Endothelial cell (in vitro differentiated cells): Measurements from ENCODE around the gene NELL1. TPM values are rescaled to one million over a fixed set of nuclear protein-coding genes. Genes with fewer than 3 reads are reported as not detected.

Source experiments
- DNase-seq: peaks from one replicate; pipeline ENCODE4 v3.0.0; 2021; ENCODE audit warnings: low spot score
- H3K27ac Mint-ChIP-seq: one replicate; pipeline ENCODE4 v1.8.0; 2021; ENCODE audit warnings: mixed read lengths, inconsistent platforms; ENCODE audit not compliant: unreplicated experiment
- H3K27me3 Mint-ChIP-seq: one replicate; pipeline ENCODE4 v1.8.0; 2021; ENCODE audit warnings: mild to moderate bottlenecking, moderate library complexity, mixed read lengths, inconsistent platforms; ENCODE audit not compliant: unreplicated experiment
- H3K36me3 Mint-ChIP-seq: one replicate; pipeline ENCODE4 v1.8.0; 2021; ENCODE audit warnings: mild to moderate bottlenecking, low read depth, mixed read lengths, inconsistent platforms; ENCODE audit not compliant: unreplicated experiment
- H3K4me1 Mint-ChIP-seq: one replicate; pipeline ENCODE4 v1.8.0; 2021; ENCODE audit warnings: mild to moderate bottlenecking, mixed read lengths, inconsistent platforms; ENCODE audit not compliant: unreplicated experiment
- H3K4me3 Mint-ChIP-seq: one replicate; pipeline ENCODE4 v1.8.0; 2021; ENCODE audit warnings: mild to moderate bottlenecking, mixed read lengths, inconsistent platforms; ENCODE audit not compliant: unreplicated experiment
- H3K9me3 Mint-ChIP-seq: one replicate; pipeline ENCODE4 v1.8.0; 2021; ENCODE audit warnings: mixed read lengths, inconsistent platforms; ENCODE audit not compliant: unreplicated experiment
- long read RNA-seq: library from polyadenylated mRNA; unstranded; transcript quantifications from one replicate; pipeline ENCODE4 v2.0.0, GENCODE V29; 2020; ENCODE audit not compliant: unreplicated experiment
- total RNA-seq: library from RNA; stranded (reverse); fragmentation: NEBNext Ultra II Directional; extraction: Animal tissue kit (Norgen Biotek cat#: 25700); gene quantifications from one replicate; pipeline ENCODE4 v1.2.1, GENCODE V29; 2021; ENCODE audit not compliant: unreplicated experiment
- TF ChIP-seq, protein P1 (sequence below): fragments of 200-600 bp; sonication (generic); IDR thresholded peaks from one replicate; pipeline ENCODE4 v1.5.0; 2021; ENCODE audit warnings: antibody characterized with exemption; ENCODE audit not compliant: unreplicated experiment

Gene NELL1
- 0.26 TPM for total RNA-seq
- long read RNA-seq: 0 reads

DNA sequence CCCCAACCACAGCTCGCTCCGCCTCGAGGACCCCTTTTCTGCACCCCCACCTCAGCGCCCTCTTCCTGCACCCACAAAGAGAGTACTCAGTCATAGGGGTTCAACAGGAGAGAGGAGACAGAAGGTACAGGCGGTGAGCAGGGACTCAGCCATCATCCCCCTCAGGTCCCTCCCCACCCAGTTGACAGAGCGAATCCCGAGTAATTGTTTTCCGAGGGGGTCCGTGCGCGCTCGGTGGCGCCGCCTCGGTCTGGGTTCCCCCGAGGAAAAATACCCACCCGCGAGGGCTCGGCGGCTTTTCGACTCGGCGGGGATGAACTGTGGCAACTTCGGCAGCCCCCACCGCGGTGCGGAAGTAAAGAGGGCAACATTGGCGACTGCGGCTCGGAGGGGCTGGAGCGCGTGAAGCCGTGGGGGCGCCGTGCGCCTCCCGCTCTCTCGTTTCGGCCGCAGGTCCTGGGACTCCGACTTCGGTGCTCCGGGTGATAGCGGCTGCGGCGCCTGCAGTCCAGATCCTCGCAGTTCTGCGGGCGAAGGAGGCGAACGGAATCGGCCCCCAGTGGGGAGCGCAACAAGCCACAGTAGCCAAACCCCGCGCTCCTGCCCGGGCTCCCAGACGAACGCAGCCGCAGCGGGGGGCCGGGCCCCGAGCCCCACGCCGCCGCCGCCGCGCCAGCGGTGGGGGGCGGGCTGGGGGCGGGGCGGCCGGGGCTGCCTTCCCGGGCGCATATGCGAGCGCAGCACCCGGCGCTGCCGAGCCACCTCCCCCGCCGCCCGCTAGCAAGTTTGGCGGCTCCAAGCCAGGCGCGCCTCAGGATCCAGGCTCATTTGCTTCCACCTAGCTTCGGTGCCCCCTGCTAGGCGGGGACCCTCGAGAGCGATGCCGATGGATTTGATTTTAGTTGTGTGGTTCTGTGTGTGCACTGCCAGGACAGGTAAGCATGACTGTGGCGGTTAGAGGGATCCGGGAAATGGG, at the start of gene NELL1:
Gene NELL1, plus strand, starts transcription at position 743 of the 976 bp plus-strand sequence.
- peaks cover 16% of the 10 kb centered on the region for H3K4me1 Mint-ChIP-seq
- H3K9me3 Mint-ChIP-seq: no peaks in the 10 kb centered on the region
- TF ChIP-seq, protein P1, sequence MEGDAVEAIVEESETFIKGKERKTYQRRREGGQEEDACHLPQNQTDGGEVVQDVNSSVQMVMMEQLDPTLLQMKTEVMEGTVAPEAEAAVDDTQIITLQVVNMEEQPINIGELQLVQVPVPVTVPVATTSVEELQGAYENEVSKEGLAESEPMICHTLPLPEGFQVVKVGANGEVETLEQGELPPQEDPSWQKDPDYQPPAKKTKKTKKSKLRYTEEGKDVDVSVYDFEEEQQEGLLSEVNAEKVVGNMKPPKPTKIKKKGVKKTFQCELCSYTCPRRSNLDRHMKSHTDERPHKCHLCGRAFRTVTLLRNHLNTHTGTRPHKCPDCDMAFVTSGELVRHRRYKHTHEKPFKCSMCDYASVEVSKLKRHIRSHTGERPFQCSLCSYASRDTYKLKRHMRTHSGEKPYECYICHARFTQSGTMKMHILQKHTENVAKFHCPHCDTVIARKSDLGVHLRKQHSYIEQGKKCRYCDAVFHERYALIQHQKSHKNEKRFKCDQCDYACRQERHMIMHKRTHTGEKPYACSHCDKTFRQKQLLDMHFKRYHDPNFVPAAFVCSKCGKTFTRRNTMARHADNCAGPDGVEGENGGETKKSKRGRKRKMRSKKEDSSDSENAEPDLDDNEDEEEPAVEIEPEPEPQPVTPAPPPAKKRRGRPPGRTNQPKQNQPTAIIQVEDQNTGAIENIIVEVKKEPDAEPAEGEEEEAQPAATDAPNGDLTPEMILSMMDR: no peak
- H3K36me3 Mint-ChIP-seq: peaks cover 4% of the 10 kb centered on the region
- no peak within 1 kb of the TSS for H3K27ac Mint-ChIP-seq
- DNase-seq: peak; percentile 26
- peaks cover 20% of the 10 kb centered on the region for H3K27me3 Mint-ChIP-seq
- peak within 1 kb of the TSS; percentile 87 for H3K4me3 Mint-ChIP-seq

DNA sequence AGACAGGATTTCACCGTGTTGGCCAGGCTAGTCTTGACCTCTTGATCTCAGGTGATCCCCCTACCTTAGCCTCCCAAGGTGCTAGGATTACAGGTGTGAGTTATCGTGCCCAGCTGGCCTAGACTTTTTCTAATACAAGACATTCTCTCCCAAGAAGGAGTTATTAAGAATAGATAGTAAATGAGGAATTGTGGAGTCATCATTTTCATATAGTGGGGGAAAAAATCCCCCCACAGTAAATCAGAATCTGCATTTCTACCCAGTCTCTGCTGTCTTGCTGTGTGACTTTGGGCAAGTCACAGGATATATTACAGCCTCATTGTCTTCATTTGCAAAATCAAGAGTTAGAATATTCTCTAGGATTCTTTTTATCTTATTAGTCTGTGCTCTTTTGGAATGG, 48.4 kb upstream of the NELL1 start:
- Mint-ChIP-seq H3K27me3 (peaks cover 3% of the 10 kb centered on the region), H3K4me1 (peaks cover 6% of the 10 kb centered on the region), H3K9me3 (no peaks in the 10 kb centered on the region), H3K4me3 (no peak overlapping the region), H3K27ac (no peak overlapping the region), H3K36me3 (no peaks in the 10 kb centered on the region)
- TF ChIP-seq, protein P1: no peak
- no peak for DNase-seq

DNA sequence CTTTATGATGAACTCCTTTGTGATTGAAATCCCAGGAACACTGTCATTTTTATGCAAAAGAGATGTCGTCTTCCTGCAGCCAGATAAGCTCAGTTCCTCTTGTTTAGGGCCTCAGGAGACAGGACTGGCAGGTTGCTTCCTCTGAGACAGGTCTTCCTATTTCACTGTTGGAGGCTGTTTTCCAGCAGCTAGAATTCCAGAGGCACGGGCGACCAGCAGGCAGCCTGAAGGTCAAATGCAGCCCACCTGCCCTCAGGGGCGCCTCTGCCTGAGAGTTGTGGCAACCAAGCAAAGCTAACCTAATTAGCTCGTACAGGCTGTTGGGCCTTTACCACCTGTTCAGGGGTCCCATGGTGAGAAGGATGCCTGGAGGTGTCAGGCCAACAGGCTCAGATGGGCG, 47.7 kb upstream of the NELL1 start:
- TF ChIP-seq, protein P1: no peak
- DNase-seq: no peak
- Mint-ChIP-seq H3K4me3 (no peak overlapping the region), H3K36me3 (no peaks in the 10 kb centered on the region), H3K9me3 (no peaks in the 10 kb centered on the region), H3K27ac (no peak overlapping the region), H3K4me1 (peaks cover 6% of the 10 kb centered on the region), H3K27me3 (peaks cover 5% of the 10 kb centered on the region)

DNA sequence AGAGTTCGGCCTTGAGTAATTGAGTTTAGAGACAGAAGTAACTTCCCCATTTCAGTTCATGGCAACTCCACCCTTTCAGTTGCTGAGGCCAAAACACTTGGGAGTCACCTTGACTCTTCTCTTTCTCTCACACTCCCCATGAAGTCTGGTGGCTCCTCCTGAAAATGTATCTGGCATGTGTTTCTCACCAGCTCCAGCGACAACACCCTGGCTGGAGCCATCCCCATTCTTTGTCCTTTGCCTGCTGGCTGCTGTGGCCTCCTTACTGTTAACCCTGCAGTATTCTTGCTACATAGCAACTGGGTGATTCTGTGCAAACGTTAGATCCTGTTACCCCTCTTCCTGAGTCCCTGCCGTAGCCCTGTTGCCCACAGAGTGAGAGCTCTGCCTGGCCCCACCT, 46.1 kb upstream of the NELL1 start:
- Mint-ChIP-seq H3K27me3 (peaks cover 5% of the 10 kb centered on the region), H3K4me3 (no peak overlapping the region), H3K36me3 (no peaks in the 10 kb centered on the region), H3K4me1 (peaks cover 6% of the 10 kb centered on the region), H3K9me3 (no peaks in the 10 kb centered on the region), H3K27ac (no peak overlapping the region)
- TF ChIP-seq, protein P1: no peak
- DNase-seq: no peak

DNA sequence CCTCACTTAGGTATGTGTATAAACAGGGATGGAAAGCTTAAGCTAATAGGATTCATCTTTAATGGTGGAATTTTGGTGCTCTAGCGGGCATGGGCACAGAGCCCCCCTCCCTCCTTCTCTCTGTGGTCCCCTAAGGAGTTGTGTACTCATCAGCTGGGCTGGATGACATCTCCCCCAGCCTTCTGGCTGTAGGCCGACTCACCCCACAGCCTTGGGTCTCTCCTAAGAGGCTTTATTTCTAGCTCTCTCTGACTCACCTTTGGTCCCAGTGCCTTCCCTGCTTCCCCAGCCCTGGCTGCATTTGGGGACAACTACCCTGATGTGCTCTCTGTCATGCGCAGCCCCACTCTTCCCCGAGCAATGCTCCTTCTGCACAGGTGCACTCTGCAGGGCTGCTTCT, 43.1 kb upstream of the NELL1 start:
- H3K27ac Mint-ChIP-seq: no peak overlapping the region
- H3K36me3 Mint-ChIP-seq: peaks cover 4% of the 10 kb centered on the region
- TF ChIP-seq, protein P1: no peak
- peaks cover 5% of the 10 kb centered on the region for H3K4me1 Mint-ChIP-seq
- no peak overlapping the region for H3K4me3 Mint-ChIP-seq
- no peak for DNase-seq
- H3K9me3 Mint-ChIP-seq: no peaks in the 10 kb centered on the region
- H3K27me3 Mint-ChIP-seq: peaks cover 2% of the 10 kb centered on the region
